BJ (cell line): Measurements from ENCODE around the gene RPS18. TPM values are rescaled to one million over a fixed set of nuclear protein-coding genes. Genes with fewer than 3 reads are reported as not detected.
A peak's percentile ranks its signal among the peaks of the same experiment; 100 is the strongest.

Experiments used
- CTCF ChIA-PET: fragments of 350-600 bp; formaldehyde crosslinking; extraction: SDS; loops from one replicate; lab custom pipeline; 2021; ENCODE audit warnings: antibody characterized with exemption, inconsistent platforms; lab: Yijun Ruan, JAX
- POLR2A ChIA-PET: fragments of 300-600 bp; sonication (Branson Sonifier 250); formaldehyde crosslinking; extraction: SDS; loops from one replicate; lab custom pipeline; 2021; ENCODE audit warnings: antibody characterized with exemption; lab: Charles Lee
- DNase-seq: peaks from one replicate; pipeline ENCODE4 v3.0.0-alpha.2; 2011; ENCODE audit warnings: low read depth
- H3K27me3 ChIP-seq: 2 replicates; pipeline ENCODE4 v1.6.0; 2011; ENCODE audit warnings: low read length; ENCODE audit not compliant: control insufficient read depth, insufficient read depth
- H3K36me3 ChIP-seq: 2 replicates; pipeline ENCODE4 v1.5.1; 2011; ENCODE audit warnings: low read length; ENCODE audit not compliant: control insufficient read depth, insufficient read depth
- H3K4me3 ChIP-seq: 2 replicates; pipeline ENCODE4 v1.5.1; 2011; ENCODE audit warnings: low read depth, mild to moderate bottlenecking, control low read depth, low read length
- CTCF ChIP-seq: IDR thresholded peaks from 2 replicates; pipeline ENCODE4 v1.5.1; 2011; ENCODE audit warnings: low read depth, mild to moderate bottlenecking, control low read depth, inconsistent platforms, low read length, moderate library complexity; ENCODE audit not compliant: insufficient read depth
- polyA plus RNA-seq: library from polyadenylated mRNA; depleted of rRNA; stranded (reverse); fragments of >200 nt; gene quantifications from 2 replicates; pipeline ENCODE4 v1.2.3, GENCODE V29; 2011

Gene RPS18
- polyA plus RNA-seq, 1 experiment: 6,433 TPM

GRCh38 chr6:33276581-33276863 lies 4.6 kb downstream of the RPS18 start:
- Histone ChIP-seq H3K27me3 (no peaks in the 10 kb centered on the region), H3K36me3 (peaks cover 24% of the 10 kb centered on the region), H3K4me3 (peak overlapping the region; percentile 49)
- CTCF ChIA-PET: interaction anchor here (1.1 to 3.7 kb wide), 7 partner anchors 10 to 150 kb away, joined by 3 to 21 read pairs (median 4); partner anchors contain the start of genes RGL2, WDR46 and ZBTB22
- no peak for DNase-seq
- TF ChIP-seq CTCF: no peak
- POLR2A ChIA-PET: no interaction called here

- Histone ChIP-seq H3K36me3 (peaks cover 24% of the 10 kb centered on the region), H3K4me3 (peak within 1 kb of the TSS; percentile 49), H3K27me3 (no peaks in the 10 kb centered on the region)
- CTCF ChIA-PET: interaction anchor here (0.8 to 3.7 kb wide), 11 partner anchors 11 to 292 kb away, joined by 3 to 21 read pairs (median 4); partner anchors contain the start of genes RGL2, WDR46 and ZBTB22
- no peak for DNase-seq
- peak; percentile 39; the same call in 1 of the 2 replicates for TF ChIP-seq CTCF
- POLR2A ChIA-PET: no interaction called here
Measured at GRCh38 chr6:33276864-33277662, 5.2 kb downstream of the RPS18 start, which contains the start of gene B3GALT4. Gene B3GALT4, plus strand, starts transcription at chr6:33277123. Its CDS starts 297 bp downstream, at chr6:33277420.

- Histone ChIP-seq H3K4me3 (peak overlapping the region; percentile 49), H3K27me3 (no peaks in the 10 kb centered on the region), H3K36me3 (peaks cover 22% of the 10 kb centered on the region)
- DNase-seq: no peak
- ChIA-PET POLR2A (no interaction called here), CTCF (interaction anchor here (0.6 to 3.7 kb wide), 13 partner anchors 9 to 293 kb away, joined by 3 to 21 read pairs (median 4); partner anchors contain the start of genes RGL2, WDR46 and ZBTB22)
- no peak for TF ChIP-seq CTCF
Measured at GRCh38 chr6:33277663-33278391, 6.0 kb downstream of the RPS18 start.

- peaks cover 22% of the 10 kb centered on the region for H3K36me3 ChIP-seq
- H3K4me3 ChIP-seq: no peak overlapping the region
- CTCF ChIA-PET: interaction anchor here (0.6 to 3.7 kb wide), 6 partner anchors 10 to 148 kb away, joined by 3 to 21 read pairs (median 6); partner anchors contain the start of genes RGL2 and WDR46
- POLR2A ChIA-PET: no interaction called here
- DNase-seq: no peak
- H3K27me3 ChIP-seq: no peaks in the 10 kb centered on the region
- no peak for TF ChIP-seq CTCF
Measured at GRCh38 chr6:33278392-33278741, 6.5 kb downstream of the RPS18 start.

- TF ChIP-seq CTCF: no peak
- ChIA-PET POLR2A (no interaction called here), CTCF (interaction anchor here (1.2 to 3.7 kb wide), 4 partner anchors 9 to 147 kb away, joined by 5 to 21 read pairs (median 10); partner anchors contain the start of genes RGL2 and WDR46)
- no peak for DNase-seq
- H3K36me3 ChIP-seq: peaks cover 22% of the 10 kb centered on the region
- H3K27me3 ChIP-seq: no peaks in the 10 kb centered on the region
- H3K4me3 ChIP-seq: no peak overlapping the region
Measured at GRCh38 chr6:33278810-33279209, 6.9 kb downstream of the RPS18 start.
